Thyroid gland (tissue), 4 donors: ENCODE data around the gene CYP27B1.

Experiments
- CTCF ChIP-seq, 6 experiments: fragments of 200-600 bp in 3 of 6; fragments of 450-650 bp in 3 of 6; sonication (generic) in 3 of 6; IDR thresholded peaks; one replicate each; pipeline ENCODE4 v1.5.1; 2016 to 2019; ENCODE audit warnings: antibody characterized with exemption in 6 of 6, mild to moderate bottlenecking in 2 of 6, inconsistent platforms in 1 of 6, moderate library complexity in 1 of 6
- POLR2A ChIP-seq, 2 donors: fragments of 450-650 bp; IDR thresholded peaks; one replicate each; pipeline ENCODE4 v1.6.1; 2017; ENCODE audit warnings: antibody characterized with exemption in 2 of 2, mild to moderate bottlenecking in 2 of 2, moderate library complexity in 1 of 2

- TF ChIP-seq CTCF (IDR thresholded peaks at IDR 0.05) (peak in 1 of 6 experiments; percentile 8), POLR2A (IDR thresholded peaks at IDR 0.05) (no peak)
Measured at GRCh38 chr12:57735952-57736740, 30.7 kb downstream of the CYP27B1 start.
